H9 (cell line): ENCODE data around the gene FBXO28. TPM values are rescaled to one million over a fixed set of nuclear protein-coding genes. Genes with fewer than 3 reads are reported as not detected.
A peak's percentile ranks its signal among the peaks of the same experiment; 100 is the strongest.

Experiments used
- DNase-seq: peaks from one replicate; pipeline ENCODE4 v3.0.0-alpha.2; 2017
- H2AFZ ChIP-seq: one replicate; pipeline ENCODE4 v1.6.1; 2013; ENCODE audit warnings: mild to moderate bottlenecking, low read length, control low read depth, moderate library complexity
- H2AK5ac ChIP-seq: 2 replicates; pipeline ENCODE4 v1.6.1; 2013; ENCODE audit warnings: low read length, control low read depth, mixed read lengths; ENCODE audit not compliant: insufficient read length
- H2BK120ac ChIP-seq: one replicate; pipeline ENCODE4 v1.6.1; 2013; ENCODE audit warnings: low read depth, mild to moderate bottlenecking, low read length, control low read depth, inconsistent platforms; ENCODE audit not compliant: poor library complexity, severe bottlenecking
- H2BK12ac ChIP-seq: 2 replicates; pipeline ENCODE4 v1.6.1; 2013; ENCODE audit warnings: low read length, control low read depth, mixed read lengths, low read depth; ENCODE audit not compliant: insufficient read length
- H2BK15ac ChIP-seq: 2 replicates; pipeline ENCODE4 v1.6.1; 2013; ENCODE audit warnings: low read depth, low read length, control low read depth
- H2BK20ac ChIP-seq: one replicate; pipeline ENCODE4 v1.6.1; 2013; ENCODE audit warnings: low read depth, mild to moderate bottlenecking, low read length, control low read depth, inconsistent platforms; ENCODE audit not compliant: poor library complexity, severe bottlenecking
- H2BK5ac ChIP-seq: 2 replicates; pipeline ENCODE4 v1.6.1; 2013; ENCODE audit warnings: low read length, control low read depth, mixed read lengths; ENCODE audit not compliant: insufficient read length
- H3K14ac ChIP-seq: 2 replicates; pipeline ENCODE4 v1.6.1; 2013; ENCODE audit warnings: low read length, control low read depth; ENCODE audit not compliant: insufficient read depth
- H3K18ac ChIP-seq: 2 replicates; pipeline ENCODE4 v1.6.1; 2013; ENCODE audit warnings: low read depth, mild to moderate bottlenecking, mixed read lengths, low read length, control low read depth; ENCODE audit not compliant: insufficient read length
- H3K23ac ChIP-seq: 2 replicates; pipeline ENCODE4 v1.6.1; 2013; ENCODE audit warnings: low read length, control low read depth, mixed read lengths, low read depth; ENCODE audit not compliant: insufficient read length
- H3K23me2 ChIP-seq: 2 replicates; pipeline ENCODE4 v1.6.1; 2013; ENCODE audit warnings: low read depth, mild to moderate bottlenecking, mixed read lengths, low read length, control low read depth; ENCODE audit not compliant: insufficient read length, poor library complexity, severe bottlenecking
- H3K27ac ChIP-seq: 2 replicates; pipeline ENCODE4 v1.5.1; 2013; ENCODE audit warnings: low read length, control low read depth, mixed read lengths, low read depth; ENCODE audit not compliant: insufficient read length
- H3K27me3 ChIP-seq: 2 replicates; pipeline ENCODE4 v1.6.1; 2013; ENCODE audit warnings: low read length, control low read depth, inconsistent platforms; ENCODE audit not compliant: insufficient read depth
- H3K4ac ChIP-seq: 2 replicates; pipeline ENCODE4 v1.6.1; 2013; ENCODE audit warnings: low read depth, mild to moderate bottlenecking, control low read depth, inconsistent platforms, low read length, moderate library complexity
- H3K4me1 ChIP-seq: 2 replicates; pipeline ENCODE4 v1.6.1; 2013; ENCODE audit warnings: low read length, control low read depth, inconsistent platforms; ENCODE audit not compliant: insufficient read depth
- H3K4me2 ChIP-seq: 2 replicates; pipeline ENCODE4 v1.6.1; 2013; ENCODE audit warnings: low read length, control low read depth, mixed read lengths; ENCODE audit not compliant: insufficient read length, insufficient read depth
- H3K56ac ChIP-seq: 2 replicates; pipeline ENCODE4 v1.6.1; 2013; ENCODE audit warnings: low read depth, mild to moderate bottlenecking, mixed read lengths, low read length, control low read depth; ENCODE audit not compliant: insufficient read length
- H3K79me1 ChIP-seq: 2 replicates; pipeline ENCODE4 v1.6.1; 2013; ENCODE audit warnings: low read depth, mild to moderate bottlenecking, moderate library complexity, low read length, control low read depth, inconsistent platforms; ENCODE audit not compliant: insufficient read depth, poor library complexity, severe bottlenecking
- H3K79me2 ChIP-seq: 2 replicates; pipeline ENCODE4 v1.6.1; 2013; ENCODE audit warnings: low read length, control low read depth, inconsistent platforms; ENCODE audit not compliant: insufficient read depth
- H3K9ac ChIP-seq: 2 replicates; pipeline ENCODE4 v1.6.1; 2013; ENCODE audit warnings: low read length, control low read depth, mixed read lengths; ENCODE audit not compliant: insufficient read length; ENCODE audit errors: extremely low read depth
- H3K9me3 ChIP-seq: one replicate; pipeline ENCODE4 v1.6.1; 2013; ENCODE audit warnings: low read depth, low read length, inconsistent platforms; ENCODE audit not compliant: control insufficient read depth
- H3T11ph ChIP-seq: one replicate; pipeline ENCODE4 v1.6.1; 2013; ENCODE audit warnings: mild to moderate bottlenecking, low read length, control low read depth, inconsistent platforms
- H4K20me1 ChIP-seq: one replicate; pipeline ENCODE4 v1.6.1; 2013; ENCODE audit not compliant: control insufficient read depth, insufficient read length, insufficient read depth
- H4K5ac ChIP-seq: 2 replicates; pipeline ENCODE4 v1.6.1; 2013; ENCODE audit warnings: low read depth, mild to moderate bottlenecking, mixed read lengths, low read length, control low read depth; ENCODE audit not compliant: insufficient read length
- H4K8ac ChIP-seq: replicated peaks from 2 replicates; pipeline ENCODE4 v1.6.1; 2013; ENCODE audit warnings: low read length, control low read depth, mixed read lengths, low read depth; ENCODE audit not compliant: insufficient read length
- H4K91ac ChIP-seq: 2 replicates; pipeline ENCODE4 v1.6.1; 2013; ENCODE audit warnings: low read depth, mild to moderate bottlenecking, moderate library complexity, mixed read lengths, low read length, control low read depth; ENCODE audit not compliant: insufficient read length
- H3K27ac Mint-ChIP-seq, 3 experiments: 2 replicates in 2 of 3; 3 replicates in 1 of 3; pipeline ENCODE4 v1.8.0; 2020 to 2021; ENCODE audit warnings: mixed read lengths in 3 of 3, mild to moderate bottlenecking in 1 of 3, moderate library complexity in 1 of 3
- H3K27me3 Mint-ChIP-seq: 2 replicates; pipeline ENCODE4 v1.8.0; 2021; ENCODE audit warnings: low read depth, mild to moderate bottlenecking, moderate library complexity, mixed read lengths
- H3K36me3 Mint-ChIP-seq, 3 experiments: 2 replicates in 2 of 3; 3 replicates in 1 of 3; pipeline ENCODE4 v1.8.0; 2020 to 2021; ENCODE audit warnings: low read depth in 3 of 3, mixed read lengths in 3 of 3; ENCODE audit not compliant: insufficient read depth in 1 of 3
- H3K4me1 Mint-ChIP-seq, 2 experiments: 2 replicates each; pipeline ENCODE4 v1.8.0; 2020; ENCODE audit warnings: mixed read lengths in 2 of 2
- H3K4me3 Mint-ChIP-seq, 2 experiments: 2 replicates in 1 of 2; 3 replicates in 1 of 2; pipeline ENCODE4 v1.8.0; 2020 to 2021; ENCODE audit warnings: mild to moderate bottlenecking in 2 of 2, mixed read lengths in 2 of 2, moderate library complexity in 1 of 2
- H3K9me3 Mint-ChIP-seq, 2 experiments: 2 replicates in 1 of 2; 3 replicates in 1 of 2; pipeline ENCODE4 v1.8.0; 2020; ENCODE audit warnings: mild to moderate bottlenecking in 2 of 2, mixed read lengths in 2 of 2, moderate library complexity in 1 of 2
- CTCF ChIP-seq: fragments of 200-600 bp; sonication (generic); conservative IDR thresholded peaks from 3 replicates; pipeline ENCODE4 v1.8.0; 2021; ENCODE audit warnings: antibody characterized with exemption, mild to moderate bottlenecking
- WGBS: extraction: QIAGEN DNeasy Blood & Tissue Kit; methylation state at CpG from one replicate; pipeline ENCODE4 v1.1.7; 2013; ENCODE audit warnings: missing lambda C conversion rate, low lambda C conversion rate, mixed read lengths; ENCODE audit not compliant: insufficient read length; ENCODE audit errors: extremely low coverage; 5-methylcytosine and 5-hydroxymethylcytosine counted together
- total RNA-seq: library from RNA; stranded (reverse); gene quantifications from 2 replicates; pipeline ENCODE4 v1.2.1, GENCODE V29; 2021

FBXO28 gene
- total RNA-seq, 1 experiment from 2014 or later: 55.0 TPM

GRCh38 chr1:224157316-224157715 is 43.4 kb downstream of the FBXO28 start:
- Histone ChIP-seq H4K5ac (no peak overlapping the region), H3T11ph (no peak overlapping the region)
- no peak overlapping the region for H3K4me3 Mint-ChIP-seq

More at GRCh38 chr1:224157316-224157715, 43.4 kb downstream of the FBXO28 start:
- no CpG with 5 or more reads among the region's 11 CpGs for WGBS
- H3K79me2 ChIP-seq: no peaks in the 10 kb centered on the region
- no peak overlapping the region for H3K18ac ChIP-seq
- no peak overlapping the region for H2BK5ac ChIP-seq
- no peak overlapping the region for H3K9ac ChIP-seq
- no peak overlapping the region for H2AFZ ChIP-seq
- no peak overlapping the region for H4K91ac ChIP-seq
- H2BK20ac ChIP-seq: no peak overlapping the region
- H3K56ac ChIP-seq: no peak overlapping the region
- no peak overlapping the region for H3K14ac ChIP-seq
- H2AK5ac ChIP-seq: no peak overlapping the region
- no peaks in the 10 kb centered on the region for H3K9me3 Mint-ChIP-seq
- H2BK15ac ChIP-seq: no peak overlapping the region
- no peak overlapping the region for H3K23ac ChIP-seq
- H3K27ac Mint-ChIP-seq: peak overlapping the region in 2 of 3 experiments; percentile 40 to 88; a peak in 4 of 7 replicates
- H4K8ac ChIP-seq: no peak overlapping the region
- H3K27me3 ChIP-seq: no peaks in the 10 kb centered on the region
- peaks cover 32 to 62% (median 45%) of the 10 kb centered on the region in 3 experiments for H3K36me3 Mint-ChIP-seq
- no peak overlapping the region for H3K4ac ChIP-seq
- H3K4me2 ChIP-seq: no peak overlapping the region
- H3K27me3 Mint-ChIP-seq: no peaks in the 10 kb centered on the region
- H3K79me1 ChIP-seq: no peaks in the 10 kb centered on the region
- no peaks in the 10 kb centered on the region for H3K9me3 ChIP-seq
- no peaks in the 10 kb centered on the region; the same call in 1 of the 2 replicates for H3K4me1 ChIP-seq
- no peak for TF ChIP-seq CTCF
- no peak overlapping the region for H2BK12ac ChIP-seq
- no peaks in the 10 kb centered on the region for H3K23me2 ChIP-seq
- DNase-seq: no peak
- no peaks in the 10 kb centered on the region for H4K20me1 ChIP-seq
- H3K4me1 Mint-ChIP-seq: 0 out of 4 replicates have a peak, but pooled peaks cover 0 to 3% of the 10 kb centered on the region in 2 experiments
- no peak overlapping the region for H3K27ac ChIP-seq
- H2BK120ac ChIP-seq: no peak overlapping the region
